Inflammatory macrophage treated with lipopolysaccharide for 1 hour (primary cell): Measurements from ENCODE around the gene MS4A18.

Source experiments
- DNase-seq, 2 donors: peaks; one replicate each; pipeline ENCODE4 v3.0.0-alpha.2; 2020 to 2022

The MS4A18 gene

DNA sequence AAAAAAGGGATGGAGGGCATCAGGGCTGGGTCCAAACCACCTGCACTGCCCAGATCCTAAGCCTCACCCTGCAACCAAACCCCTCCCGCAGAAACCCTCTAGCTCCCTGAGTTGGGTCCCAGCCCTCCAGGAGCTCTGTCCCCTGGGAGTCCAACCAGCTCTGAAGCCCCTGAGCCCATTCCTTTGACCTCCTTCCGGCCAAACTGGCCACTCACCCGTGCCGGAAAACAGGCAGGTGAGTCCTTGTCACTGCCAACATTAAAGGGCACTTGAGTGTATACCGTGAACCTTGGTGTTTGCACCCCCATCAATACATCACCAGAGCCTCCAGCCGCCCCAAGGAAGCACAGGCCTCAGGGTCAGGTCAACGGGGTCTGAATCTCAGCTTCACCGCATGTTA is 43.7 kb downstream of the MS4A18 start:
- DNase-seq: no peak

DNA sequence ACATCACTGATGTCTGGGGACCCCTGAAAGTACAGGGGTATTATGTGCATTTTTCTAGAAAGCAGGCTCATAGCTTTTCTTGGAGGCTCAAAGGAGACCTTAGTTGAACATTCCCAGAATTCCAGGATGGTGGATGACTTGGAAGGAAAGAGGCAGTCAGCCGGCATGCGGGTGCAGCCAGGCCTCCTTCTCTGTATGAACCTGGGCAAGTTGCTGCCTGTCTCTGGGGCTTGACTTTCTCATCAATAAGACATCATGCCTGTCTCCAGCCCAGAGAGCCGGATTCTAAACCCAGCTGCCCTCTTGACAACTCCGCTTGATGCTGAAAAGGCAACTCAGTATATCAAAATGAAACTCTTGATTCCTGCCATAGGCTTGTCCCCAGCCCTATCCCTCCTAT is 44.8 kb downstream of the MS4A18 start:
- no peak for DNase-seq

DNA sequence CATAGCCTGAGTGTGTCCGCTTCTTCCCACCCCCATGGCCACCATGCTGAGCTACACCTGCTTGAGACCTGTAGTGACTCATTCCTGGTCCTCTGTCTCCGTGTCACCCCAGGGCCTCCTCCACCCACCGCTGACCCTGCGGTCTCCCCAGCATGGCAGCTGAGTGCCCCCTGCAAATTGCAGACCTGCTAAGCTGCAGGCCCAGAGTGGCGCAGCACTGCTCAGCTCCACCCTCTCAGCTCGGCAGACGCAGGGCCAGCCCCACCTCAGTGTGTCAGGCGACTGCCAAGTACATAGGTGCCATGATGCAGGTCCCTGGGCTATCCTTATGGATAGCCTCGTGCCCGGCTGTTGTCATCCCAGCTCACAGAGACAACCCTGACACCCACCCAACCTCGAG is 45.3 kb downstream of the MS4A18 start:
- DNase-seq: no peak

DNA sequence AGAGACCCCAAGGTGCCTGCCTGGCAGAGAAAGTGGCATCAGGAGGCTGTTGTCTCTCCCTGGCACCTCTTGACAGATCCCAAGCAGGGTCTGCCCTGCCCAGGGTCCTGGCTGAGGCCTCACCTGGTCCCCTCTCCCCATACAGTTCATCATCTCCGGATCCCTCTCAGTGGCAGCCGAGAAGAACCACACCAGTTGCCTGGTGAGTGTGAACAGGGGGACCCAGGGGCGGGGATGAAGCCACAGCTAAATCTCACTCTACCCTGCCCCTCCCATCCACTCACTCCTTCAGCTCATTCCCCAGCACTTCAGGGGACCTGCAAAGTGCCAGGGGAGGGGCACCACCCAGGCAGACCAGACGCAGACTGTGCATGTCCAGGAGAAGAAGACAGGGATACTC is 46.6 kb downstream of the MS4A18 start:
- DNase-seq: no peak

DNA sequence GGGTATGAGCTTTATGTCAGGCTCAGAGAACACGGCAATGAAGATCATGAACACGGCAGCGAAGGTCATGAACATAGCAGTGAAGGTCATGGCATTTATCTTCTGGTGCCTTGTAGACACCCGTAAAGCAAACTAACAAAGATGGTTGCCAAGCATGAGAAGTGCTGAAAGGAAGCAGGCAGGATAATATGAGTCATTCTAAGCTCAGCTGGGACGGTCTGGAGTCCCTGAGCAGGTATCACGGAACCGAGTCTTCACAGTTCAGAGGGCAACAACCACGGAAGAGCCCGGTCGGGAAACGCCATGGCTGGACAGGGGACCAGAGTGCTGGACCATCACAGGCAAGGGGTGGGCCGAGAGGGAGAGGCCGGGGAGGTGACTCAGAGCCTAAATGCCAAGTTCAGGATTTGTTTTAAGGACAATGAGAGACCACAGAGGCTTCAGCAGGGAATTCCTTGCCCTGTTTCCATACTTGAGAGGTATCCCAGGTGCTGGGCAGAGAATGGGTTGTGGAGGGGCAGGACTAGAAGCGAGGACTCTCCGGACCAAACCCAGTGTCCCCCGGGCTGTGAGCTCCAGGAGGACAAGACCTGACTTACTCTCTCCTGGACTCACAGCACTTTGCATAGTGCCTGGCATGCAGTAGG is 47.5 kb downstream of the MS4A18 start:
- DNase-seq: no peak

DNA sequence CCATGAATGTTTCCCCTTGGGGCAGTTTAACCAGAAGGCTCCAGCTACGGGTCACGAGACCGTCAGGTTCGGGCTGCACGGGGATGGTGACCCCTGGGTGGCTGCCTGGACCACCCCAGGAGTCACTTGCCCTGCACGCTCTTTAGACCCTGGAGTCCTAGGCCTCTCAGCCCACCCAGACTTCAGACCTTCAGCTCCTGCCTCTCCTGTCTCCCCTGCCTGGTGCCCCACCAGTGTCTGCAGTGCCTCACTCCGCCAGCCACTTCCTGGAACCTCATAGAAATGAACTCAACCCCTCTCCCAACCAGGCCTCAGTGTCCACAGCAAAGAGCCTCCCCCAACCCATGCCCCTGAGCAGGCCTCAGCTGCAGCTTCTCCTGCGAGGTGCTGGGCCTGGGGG is 48.1 kb downstream of the MS4A18 start:
- DNase-seq: no peak

DNA sequence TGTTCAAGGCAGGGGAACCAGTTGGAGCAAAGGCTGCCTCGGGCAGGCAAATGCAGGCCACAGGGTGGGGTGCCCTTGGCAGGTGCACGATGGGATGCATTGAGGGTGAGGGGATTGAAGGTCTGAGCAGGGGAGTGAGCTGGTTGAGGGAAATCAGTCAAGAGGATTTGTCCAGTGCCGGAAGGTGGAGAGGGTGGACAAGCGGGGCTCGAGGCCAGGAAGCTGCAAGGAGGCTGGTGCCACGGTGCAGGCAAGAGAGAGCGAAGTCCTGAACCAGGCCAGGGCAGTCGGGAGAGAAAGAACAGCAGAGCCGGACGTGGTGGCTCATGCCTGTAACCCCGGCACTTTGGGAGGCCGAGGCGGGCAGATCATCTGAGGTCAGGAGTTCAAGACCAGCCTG is 50.2 kb downstream of the MS4A18 start:
- no peak for DNase-seq

DNA sequence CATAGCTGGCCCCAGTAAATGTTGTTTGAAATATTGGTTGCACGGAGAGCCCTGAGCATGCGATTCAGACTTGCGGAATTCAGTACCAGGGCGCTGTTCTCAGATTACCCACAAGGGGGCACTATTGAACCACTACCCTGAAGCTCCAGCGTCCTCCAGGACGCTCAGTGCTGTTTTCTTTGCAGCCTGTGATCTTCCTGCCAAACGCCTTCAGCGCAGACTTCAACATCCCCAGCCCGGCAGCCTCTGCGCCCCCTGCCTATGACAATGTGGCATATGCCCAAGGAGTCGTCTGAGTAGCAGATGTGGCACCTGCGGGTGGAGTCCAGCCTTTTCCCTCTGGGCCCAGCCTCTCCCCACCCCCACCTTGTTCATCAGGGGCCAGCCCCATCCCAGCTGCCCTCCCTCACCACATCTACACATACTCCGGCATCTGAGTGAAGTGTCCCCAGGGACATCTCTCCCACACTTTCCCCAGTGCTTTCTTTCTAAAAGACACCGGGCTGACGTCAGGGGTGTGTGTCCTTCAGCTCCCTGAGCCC is 51.0 kb downstream of the MS4A18 start:
- peak; percentile 57 to 94 for DNase-seq

DNA sequence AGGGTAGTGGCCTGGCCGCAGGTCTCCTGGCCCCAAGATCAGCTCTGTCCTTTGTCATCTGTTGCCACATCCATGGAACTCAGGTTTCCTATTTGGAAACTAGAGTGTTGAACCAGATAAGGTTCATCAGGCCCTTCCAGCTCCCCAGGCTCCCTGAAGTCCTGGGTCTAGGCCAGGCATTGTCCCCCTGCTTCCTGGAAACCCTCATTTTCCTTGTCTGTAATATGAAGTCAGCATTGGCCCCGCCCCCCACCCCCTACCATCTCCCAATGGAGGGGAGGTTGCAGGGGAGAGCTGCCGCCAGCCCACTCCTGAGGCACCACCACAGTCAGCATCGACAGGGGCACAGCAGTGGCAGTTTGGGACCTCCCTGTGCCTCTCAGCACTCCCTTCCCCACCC is 51.6 kb downstream of the MS4A18 start:
- no peak for DNase-seq

DNA sequence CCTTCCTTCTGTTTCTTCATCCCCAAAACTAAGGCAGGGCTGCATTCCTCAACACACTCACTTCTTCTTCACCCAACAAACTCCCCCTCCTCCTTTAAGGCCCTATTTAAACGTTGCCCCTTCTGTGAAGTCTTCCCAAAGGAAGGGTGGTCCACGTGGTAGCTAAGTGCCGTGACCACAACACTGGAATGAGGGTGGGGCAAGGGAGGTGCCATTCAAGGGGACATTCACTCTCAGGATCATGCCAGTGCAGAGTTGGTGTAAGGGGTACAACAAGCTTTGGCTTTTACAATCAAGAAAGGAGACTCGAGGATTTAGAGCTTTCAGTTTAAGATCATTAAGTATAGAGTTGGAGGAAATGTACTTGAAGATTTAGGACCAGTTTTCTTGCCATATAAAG is 52.6 kb downstream of the MS4A18 start:
- DNase-seq: no peak

DNA sequence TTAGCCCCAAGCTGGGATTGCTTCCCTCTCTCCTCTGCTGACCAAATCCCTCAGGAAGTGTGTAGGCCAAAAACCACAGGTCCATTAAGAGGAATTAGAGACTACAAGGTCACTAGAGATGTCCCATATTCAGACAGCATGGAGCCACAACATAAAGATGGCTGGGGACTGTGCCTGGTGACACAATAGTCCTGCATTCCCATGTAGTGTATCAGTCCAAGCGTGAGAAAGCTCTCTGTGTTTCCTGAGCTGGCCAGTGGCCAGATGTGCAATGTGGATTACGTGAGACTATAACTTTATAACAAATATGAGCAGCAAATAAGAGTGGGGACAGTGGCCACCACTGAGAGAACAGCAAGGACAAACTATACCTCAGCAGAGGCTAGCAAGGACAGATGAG is 53.1 kb downstream of the MS4A18 start:
- DNase-seq: no peak

DNA sequence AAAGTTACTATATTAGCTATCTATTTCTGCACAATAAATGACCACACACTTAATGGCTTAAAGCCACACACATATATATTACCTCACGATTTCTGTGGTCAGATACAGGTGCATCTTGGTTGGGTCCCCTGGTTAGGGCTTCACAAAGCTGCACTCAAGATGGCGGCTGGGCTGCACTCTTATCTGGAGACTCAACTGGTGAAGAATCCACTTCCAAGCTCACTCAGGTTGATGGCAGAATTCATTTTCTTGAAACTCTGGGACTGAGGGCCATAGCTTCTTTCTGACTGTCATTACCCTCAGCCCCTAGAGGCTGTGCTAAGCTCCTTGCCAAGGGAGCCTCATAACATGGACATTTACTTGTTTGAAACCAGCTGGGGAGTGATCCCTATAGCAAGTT is 55.5 kb downstream of the MS4A18 start:
- DNase-seq: no peak

DNA sequence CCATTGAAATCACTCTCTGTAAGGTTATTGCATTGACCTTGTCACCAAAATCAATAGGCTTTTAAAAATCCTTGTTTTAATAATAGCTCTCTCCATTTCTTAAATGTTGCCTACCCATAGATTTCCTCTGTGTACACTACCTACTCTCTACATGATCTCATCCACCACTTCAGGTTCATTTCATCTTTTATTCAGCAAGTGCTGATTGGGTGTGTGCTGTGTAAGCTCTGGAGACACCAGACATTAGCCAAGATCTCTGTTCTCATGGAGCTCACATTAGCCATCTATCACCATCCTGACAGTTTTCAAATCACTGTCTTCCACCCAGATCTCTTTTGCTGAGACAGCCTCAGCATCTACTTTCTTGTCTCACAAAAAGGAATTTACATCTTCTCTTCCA is 56.3 kb downstream of the MS4A18 start:
- no peak for DNase-seq

DNA sequence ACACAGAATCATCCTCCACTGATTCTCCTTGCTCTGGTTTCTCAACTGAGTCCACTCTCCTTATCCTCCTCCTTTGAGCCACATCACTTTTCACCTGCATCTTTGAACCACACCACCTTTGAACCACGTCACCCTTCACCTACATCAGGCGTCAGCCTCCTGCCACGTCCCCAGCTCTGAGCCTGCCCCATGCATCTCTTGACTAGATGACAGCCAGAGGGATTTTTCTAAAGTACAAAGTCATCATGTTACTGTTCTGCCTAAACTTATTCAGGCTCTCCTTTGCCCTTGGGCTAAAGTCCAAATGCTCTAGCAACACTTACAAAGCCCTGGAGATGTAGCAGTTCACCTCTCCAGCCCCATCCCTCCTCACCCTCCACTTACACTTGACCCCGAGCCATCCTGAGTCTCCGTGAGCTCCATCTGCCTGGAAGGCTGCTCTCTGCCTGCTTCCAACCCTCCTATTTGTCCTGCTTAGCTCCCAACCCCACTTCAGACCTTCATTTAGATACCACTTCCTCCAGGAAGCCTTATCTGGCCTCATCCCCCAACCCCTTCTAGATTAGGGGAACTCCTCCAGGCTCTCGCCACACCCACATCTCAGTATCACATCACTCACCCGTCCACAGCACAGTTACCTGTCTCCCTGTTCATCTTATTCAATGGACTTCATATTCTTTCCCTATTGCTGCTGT is 56.9 kb downstream of the MS4A18 start:
- no peak for DNase-seq

DNA sequence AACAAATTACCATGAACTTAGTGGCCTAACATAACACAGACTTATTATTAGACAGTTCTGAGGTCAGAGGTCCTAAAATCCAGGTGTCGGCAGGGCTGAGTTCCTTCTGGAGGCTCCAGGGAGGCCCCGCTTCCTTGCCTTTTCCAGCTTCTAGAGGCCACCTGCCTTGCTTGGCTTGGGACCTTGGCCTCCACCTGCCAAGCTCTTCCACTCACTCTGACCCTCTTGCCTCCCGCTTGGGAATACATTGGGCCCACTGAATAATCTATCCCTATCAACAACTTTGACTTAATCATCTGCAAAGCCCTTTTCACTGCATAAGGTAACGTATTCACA is 57.4 kb downstream of the MS4A18 start:
- no peak for DNase-seq

DNA sequence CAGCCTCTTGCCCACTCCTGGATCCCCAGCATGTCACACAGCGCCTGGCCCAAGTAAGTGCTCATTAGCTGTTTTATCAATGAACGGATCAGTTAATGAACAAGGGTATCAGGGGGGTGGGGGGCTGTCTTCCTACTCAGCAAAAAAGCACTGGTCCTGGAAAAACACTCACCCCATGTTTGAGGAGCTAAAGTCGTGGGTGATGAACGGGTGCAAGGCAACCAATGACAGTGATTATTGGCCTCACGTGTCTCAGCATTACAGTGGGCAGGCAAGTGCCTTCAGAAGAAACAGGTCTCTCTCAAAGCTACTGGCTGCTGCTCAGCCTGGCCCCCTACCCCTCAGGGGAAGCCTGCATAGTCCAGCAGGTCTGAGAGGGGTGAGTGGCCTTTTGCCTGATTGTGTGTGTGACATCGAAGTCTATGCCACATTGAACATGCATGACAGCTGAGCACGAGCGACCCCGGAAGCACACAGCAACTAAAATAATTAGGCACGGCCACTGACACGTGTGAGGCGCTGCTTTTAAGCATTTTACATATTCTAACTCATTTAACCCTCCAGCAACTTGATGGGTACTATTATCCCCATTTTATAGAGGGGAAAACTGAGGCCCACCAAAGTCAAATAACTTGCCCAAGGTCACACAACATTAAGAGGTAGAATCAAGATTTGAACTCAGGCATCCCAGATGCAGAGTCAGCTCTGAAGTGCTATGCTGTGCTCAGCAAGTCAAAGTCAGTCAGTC is 58.0 kb downstream of the MS4A18 start:
- DNase-seq: no peak

DNA sequence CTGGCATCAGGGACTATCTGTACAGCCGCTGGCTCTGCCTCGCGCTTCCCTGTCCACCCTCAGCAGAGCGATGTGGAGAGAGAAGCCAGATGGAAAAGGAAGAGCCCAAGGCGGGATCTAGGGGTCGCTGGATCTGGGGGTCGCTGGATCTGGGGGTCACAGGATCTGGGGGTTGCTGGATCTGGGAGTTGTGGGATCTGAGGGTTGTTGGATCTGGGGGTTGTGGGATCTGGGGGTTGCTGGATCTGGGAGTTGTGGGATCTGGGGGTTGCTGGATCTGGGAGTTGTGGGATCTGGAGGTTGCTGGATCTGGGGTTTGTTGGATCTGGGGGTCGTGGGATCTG is 58.6 kb downstream of the MS4A18 start:
- DNase-seq: no peak

DNA sequence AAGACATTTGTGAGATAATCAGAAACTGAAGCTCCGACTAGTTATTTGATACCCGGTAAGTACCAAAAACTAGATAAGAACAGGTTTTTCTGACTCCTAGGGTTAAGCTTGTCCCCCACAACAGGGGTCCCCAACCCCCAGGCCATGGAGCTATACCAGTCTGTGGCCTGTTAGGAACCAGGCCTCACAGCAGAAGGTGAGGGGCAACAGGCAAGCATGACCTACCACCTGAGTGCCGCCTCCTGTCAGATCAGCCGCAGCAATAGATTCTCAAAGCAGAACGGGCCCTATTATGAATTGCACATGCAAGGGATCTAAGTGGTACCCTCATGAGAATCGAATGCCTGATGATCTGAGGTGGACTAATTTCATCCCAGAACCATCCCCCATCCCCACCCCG is 59.4 kb downstream of the MS4A18 start:
- DNase-seq: no peak

DNA sequence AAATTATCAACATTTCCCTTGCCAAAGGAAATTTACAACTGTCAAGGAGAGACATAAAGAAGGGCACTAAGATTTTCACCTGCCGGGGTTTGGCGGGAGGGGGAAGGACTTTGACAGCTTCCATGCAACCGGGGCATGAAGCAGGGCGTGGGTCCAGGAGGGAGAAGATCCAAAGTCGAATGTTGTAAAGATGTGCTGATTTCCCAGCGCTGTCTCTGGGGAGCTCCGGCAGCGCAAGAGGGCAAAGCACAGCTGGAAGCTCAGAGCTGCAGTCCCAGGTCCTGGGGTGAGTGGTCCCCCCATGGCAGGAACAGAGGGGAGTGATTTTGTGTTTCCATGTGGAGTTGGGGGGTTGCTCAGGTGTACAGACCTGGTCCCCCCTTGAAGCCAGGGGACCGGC is 60.6 kb downstream of the MS4A18 start, which contains the start of gene MS4A10:
TSS of gene MS4A10 (plus strand) at position 198 of the 400 bp plus-strand sequence. CDS start 5,003 bp downstream, outside the sequence.
- no peak for DNase-seq

DNA sequence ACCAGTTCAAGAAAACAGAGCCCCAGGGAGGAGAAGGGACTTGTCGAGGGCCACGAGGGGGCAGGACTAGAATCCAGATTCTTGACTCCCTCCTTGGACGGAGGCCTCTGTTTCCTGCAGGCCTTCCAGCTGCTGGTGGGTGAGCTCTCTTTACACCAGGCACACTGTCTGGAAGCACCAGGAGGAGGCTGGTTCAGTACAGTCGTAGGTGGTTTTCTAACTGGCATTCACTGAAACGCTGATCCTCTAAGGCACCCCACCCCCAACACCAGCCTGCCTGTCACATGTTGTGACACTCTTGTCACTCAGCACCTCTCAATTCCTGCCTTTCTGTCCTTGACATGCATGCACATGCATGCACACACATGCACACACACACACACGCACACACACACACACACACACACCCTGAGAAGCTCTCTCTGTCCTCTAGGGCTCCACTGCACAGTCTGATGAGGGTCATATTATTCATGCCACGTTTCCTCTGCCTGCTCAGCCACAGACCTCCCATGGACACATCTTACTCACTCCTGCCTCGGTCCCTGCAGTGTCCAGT is 61.4 kb downstream of the MS4A18 start:
- no peak for DNase-seq

DNA sequence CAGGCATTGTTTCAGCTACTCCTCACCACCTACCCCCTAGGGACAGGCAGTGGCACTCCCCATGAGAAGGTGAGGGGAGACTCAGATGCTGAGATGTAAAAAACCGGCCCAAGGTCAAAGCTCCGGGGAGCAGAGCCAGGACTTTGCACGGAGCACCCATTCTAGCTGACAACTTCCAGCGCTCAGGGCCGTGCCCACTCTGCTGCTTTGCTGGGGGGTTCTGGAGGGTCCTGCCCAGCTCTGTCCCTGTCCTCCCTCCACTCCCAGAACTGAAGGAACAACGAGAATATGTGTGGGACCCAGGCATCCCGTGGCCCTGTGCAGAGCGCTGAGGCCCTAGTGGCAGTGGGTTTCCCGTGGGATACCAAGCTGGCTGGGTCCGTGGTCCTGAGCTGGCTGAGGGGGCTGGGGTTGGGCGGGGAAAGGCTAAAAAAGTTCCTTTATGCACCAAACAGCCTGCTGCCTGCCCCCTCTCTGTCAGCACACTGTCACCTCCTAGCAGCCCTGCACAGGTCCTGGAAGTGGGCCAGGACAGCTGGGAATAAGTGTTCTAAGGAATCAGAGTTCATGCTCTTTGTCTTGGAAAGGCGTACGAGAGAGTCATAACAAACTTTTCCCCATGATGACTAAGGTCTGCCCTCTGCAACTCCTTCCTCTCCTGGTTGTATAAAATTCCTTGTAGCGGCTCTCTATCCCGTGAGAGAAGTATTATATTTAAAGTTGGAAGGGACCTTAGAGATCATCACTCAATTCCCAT is 62.5 kb downstream of the MS4A18 start:
- no peak for DNase-seq

DNA sequence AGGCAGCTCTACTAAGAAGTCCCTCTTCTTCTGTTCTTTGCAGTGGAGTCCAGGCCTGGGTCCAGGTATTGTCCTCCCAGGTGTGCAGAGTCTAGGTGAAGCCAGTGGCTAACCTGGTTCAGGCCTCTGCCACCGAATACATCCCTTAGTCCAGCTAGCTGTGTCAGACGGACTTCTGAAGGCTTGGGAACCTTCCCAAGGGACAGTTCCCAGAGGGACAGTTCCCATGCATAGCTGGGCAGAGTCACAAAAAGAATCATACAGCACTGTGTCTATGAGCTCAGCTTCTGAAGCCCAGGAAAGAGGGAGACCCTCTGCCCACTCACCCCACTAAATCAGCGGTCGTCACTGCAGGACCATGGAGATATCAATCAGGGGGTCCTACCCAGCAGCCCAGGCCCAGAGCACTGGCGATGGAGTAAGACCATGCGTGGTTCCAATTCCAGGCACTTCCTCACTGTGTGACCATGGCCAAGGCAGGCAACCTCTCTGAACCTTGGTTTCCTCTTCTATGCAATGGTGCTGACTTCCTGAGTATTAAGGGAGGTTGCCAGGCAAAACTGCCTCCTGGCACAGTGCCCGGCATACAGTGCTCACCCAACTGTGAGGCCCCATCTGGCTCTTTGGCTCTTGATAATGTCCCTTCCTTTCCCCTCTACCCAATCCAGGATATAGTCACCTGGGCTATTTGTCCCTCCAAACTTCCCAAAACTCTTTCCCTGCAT is 64.0 kb downstream of the MS4A18 start:
- no peak for DNase-seq
